K562 (cell line): Measurements from ENCODE around the gene CASP2.

Experiments used
- POLR3G ChIP-seq: IDR thresholded peaks from 2 replicates; pipeline ENCODE4 v1.6.1; 2011; ENCODE audit not compliant: insufficient read length, insufficient replicate concordance; ENCODE audit errors: extremely low read depth
- ZNF197 ChIP-seq: fragments of 200-800 bp; sonication (Bioruptor generic); IDR thresholded peaks from 2 replicates; pipeline ENCODE4 v1.6.1; 2016; ENCODE audit warnings: low read depth, missing genetic modification characterization, missing compliant biosample characterization
- TF ChIP-seq, protein P1 (sequence below): sonication (generic); formaldehyde crosslinking; IDR thresholded peaks from 2 replicates; pipeline ENCODE4 v1.9.0; 2022; ENCODE audit warnings: mild to moderate bottlenecking, missing genetic modification reagents

DNA sequence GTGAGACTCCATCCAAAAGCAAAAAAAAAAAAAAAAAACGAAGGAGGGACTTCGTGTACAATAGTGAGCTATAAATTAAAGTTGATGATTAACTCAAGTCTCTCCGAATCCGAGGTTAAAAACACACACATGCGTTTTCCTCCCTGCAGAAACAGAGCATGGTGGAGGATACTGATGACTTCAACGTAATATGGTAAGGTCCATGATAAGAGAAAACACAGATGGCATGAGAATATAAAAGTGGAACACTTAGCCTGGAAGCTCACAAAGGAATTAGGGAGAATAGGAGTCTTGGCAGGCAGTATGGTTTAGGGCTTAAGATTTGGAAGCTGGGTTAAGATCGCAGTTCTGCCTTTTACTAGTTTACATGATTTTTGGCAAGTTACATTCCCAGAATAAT lies 45.0 kb upstream of the CASP2 start:
- TF ChIP-seq, protein P1, sequence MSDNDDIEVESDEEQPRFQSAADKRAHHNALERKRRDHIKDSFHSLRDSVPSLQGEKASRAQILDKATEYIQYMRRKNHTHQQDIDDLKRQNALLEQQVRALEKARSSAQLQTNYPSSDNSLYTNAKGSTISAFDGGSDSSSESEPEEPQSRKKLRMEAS = no peak
- TF ChIP-seq POLR3G (no peak), ZNF197 (CRISPR knock-in tag) (no peak)
